Brain microvascular endothelial cell (primary cell): ENCODE measurements around the gene SLC16A9.
A peak's percentile ranks its signal among the peaks of the same experiment; 100 is the strongest.
"Not testable (repeated sequence)": the region's sequence is repeated elsewhere in the genome, so short reads cannot be mapped to it uniquely, and the experiment has no call there.

Source experiments
- DNase-seq: peaks from one replicate; pipeline ENCODE4 v3.0.0-alpha.2; 2020
- H3K27ac ChIP-seq: fragments of 250-450 bp; sonication (Bioruptor Pico); 2 replicates; pipeline ENCODE4 v1.5.1; 2020; ENCODE audit warnings: mild to moderate bottlenecking, moderate library complexity
- H3K27me3 ChIP-seq: fragments of 250-450 bp; sonication (Bioruptor Pico); replicated peaks from 2 replicates; pipeline ENCODE4 v1.5.1; 2020; ENCODE audit warnings: mild to moderate bottlenecking
- H3K36me3 ChIP-seq: fragments of 250-450 bp; sonication (Bioruptor Pico); replicated peaks from 2 replicates; pipeline ENCODE4 v1.5.1; 2020; ENCODE audit warnings: mild to moderate bottlenecking
- H3K4me3 ChIP-seq: 2 replicates; pipeline ENCODE4 v1.5.1; 2011; ENCODE audit warnings: low read depth, mild to moderate bottlenecking, control low read depth, low read length, moderate library complexity
- in situ Hi-C: cut with HindIII; loops from 2 replicates; pipeline ENCODE4 v1.10.0; 2017; ENCODE audit warnings: low sequenced_read_pairs, low pct_ligation_motif_present
- TF ChIP-seq, protein P1 (sequence below): IDR thresholded peaks from 2 replicates; pipeline ENCODE4 v1.5.1; 2011; ENCODE audit warnings: low read depth, mild to moderate bottlenecking, moderate library complexity, low read length, control low read depth, inconsistent platforms; ENCODE audit errors: missing control alignments

The SLC16A9 gene

DNA sequence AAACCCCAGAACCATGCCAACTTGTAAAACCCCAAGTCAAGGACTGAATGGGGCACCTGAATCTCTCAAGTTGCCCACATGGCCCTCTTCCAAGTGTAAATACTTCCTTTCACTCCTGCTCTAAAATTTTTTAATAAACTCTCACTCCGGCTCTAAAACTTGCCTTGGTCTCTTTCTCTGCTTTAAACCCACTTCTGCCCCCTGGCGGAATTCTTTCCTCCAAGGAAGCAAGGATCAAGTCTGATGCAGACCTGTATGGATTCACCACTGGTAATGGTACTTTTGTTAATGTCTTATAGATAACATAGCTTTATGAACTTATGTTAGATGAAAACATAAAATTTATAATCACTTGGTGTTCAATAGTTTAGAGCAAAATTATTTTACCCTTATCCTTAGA lies 33.8 kb downstream of the SLC16A9 start:
- Histone ChIP-seq H3K36me3 (no peaks in the 10 kb centered on the region), H3K27me3 (no peaks in the 10 kb centered on the region), H3K4me3 (no peak overlapping the region), H3K27ac (no peak overlapping the region)
- TF ChIP-seq, protein P1, sequence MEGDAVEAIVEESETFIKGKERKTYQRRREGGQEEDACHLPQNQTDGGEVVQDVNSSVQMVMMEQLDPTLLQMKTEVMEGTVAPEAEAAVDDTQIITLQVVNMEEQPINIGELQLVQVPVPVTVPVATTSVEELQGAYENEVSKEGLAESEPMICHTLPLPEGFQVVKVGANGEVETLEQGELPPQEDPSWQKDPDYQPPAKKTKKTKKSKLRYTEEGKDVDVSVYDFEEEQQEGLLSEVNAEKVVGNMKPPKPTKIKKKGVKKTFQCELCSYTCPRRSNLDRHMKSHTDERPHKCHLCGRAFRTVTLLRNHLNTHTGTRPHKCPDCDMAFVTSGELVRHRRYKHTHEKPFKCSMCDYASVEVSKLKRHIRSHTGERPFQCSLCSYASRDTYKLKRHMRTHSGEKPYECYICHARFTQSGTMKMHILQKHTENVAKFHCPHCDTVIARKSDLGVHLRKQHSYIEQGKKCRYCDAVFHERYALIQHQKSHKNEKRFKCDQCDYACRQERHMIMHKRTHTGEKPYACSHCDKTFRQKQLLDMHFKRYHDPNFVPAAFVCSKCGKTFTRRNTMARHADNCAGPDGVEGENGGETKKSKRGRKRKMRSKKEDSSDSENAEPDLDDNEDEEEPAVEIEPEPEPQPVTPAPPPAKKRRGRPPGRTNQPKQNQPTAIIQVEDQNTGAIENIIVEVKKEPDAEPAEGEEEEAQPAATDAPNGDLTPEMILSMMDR: peak; percentile 44
- in situ Hi-C loops: no loop called here
- no peak for DNase-seq

DNA sequence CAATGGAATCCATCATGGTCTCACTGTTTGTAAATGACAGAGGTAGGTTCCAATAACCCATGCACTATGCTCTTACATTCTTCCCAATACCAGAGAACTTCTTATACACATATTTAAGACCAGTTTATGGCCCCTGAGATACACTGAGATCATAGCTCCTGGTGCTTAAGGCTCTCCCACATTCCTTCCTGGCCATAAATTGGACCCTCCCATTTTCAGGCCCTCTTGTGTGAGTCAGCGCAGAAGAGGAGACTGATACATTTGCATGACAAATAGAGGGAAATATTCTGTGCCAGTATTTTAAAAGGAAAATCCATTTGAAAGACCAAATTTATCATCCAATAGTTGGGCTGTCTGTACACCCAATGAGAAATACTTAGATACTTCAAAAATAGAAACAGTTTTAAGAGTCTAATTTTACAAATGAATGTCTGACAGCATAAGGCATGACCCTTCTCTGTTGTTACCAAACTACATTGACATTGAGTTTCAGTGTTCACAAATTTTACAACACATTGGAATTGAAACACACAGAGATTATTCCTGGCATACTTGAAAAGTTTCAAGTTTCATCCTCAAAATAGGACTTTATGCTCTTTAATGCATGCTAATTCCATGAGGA lies 35.3 kb downstream of the SLC16A9 start:
- Histone ChIP-seq H3K27me3 (no peaks in the 10 kb centered on the region), H3K4me3 (no peak overlapping the region), H3K36me3 (no peaks in the 10 kb centered on the region), H3K27ac (no peak overlapping the region)
- in situ Hi-C loops: no loop called here
- TF ChIP-seq, protein P1: no peak
- peak; percentile 52 for DNase-seq

DNA sequence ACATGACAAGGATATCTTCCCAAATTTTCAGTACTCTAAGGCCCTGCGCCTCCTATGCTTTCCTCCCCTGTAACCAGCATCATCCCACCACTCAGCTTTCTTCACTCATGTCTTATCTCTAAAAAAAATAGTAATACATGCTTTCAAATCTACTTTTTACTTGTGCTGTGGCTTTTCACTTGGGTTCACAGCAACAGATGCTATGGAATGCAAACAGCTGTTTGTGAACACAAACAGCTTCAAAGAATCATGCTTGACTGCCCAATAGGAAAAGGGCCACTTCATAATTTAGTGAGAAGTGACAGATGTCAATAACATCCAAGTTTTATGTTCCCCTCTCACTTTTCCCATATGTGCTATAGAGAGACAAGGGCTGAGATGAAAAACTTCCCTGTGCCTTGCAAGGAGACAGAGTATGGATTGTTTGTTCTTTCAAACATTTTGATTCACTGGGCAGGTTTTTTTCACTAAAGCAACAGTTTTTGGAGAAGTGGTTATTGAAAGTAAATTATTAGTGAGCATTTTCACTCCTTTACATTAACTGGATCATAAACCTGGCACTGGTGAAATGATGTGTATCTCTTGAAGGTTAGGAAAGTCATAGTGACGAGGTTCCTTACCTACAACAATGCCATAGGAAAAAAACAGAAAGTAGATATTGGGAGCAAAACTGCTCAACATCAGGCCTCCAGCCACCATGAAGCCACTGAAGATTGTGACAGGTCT lies 37.3 kb downstream of the SLC16A9 start:
- TF ChIP-seq, protein P1: no peak
- Histone ChIP-seq H3K36me3 (no peaks in the 10 kb centered on the region), H3K27ac (no peak overlapping the region), H3K27me3 (no peaks in the 10 kb centered on the region), H3K4me3 (no peak overlapping the region)
- no peak for DNase-seq
- in situ Hi-C loops: no loop called here

DNA sequence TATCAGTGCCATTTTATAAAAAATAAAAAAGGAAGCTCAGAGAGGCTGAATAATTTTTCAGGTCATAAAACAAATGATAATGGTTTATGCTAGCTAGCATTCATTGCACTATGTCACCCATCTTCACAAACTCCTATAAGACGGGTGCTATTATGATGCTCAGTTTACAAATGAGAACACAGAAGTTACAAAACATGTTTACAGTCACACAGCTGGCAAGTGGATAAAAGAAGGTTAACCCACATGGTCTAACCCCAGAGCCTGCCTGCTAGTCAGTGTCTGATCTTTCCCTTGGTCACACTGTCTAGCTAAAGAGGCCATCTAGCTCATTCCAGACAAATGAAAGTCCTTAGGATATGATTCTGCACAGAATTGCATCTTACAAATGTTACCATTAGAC lies 39.4 kb downstream of the SLC16A9 start:
- in situ Hi-C loops: no loop called here
- no peak for DNase-seq
- Histone ChIP-seq H3K27ac (no peak overlapping the region), H3K27me3 (no peaks in the 10 kb centered on the region), H3K36me3 (no peaks in the 10 kb centered on the region), H3K4me3 (no peak overlapping the region)
- TF ChIP-seq, protein P1: no peak

DNA sequence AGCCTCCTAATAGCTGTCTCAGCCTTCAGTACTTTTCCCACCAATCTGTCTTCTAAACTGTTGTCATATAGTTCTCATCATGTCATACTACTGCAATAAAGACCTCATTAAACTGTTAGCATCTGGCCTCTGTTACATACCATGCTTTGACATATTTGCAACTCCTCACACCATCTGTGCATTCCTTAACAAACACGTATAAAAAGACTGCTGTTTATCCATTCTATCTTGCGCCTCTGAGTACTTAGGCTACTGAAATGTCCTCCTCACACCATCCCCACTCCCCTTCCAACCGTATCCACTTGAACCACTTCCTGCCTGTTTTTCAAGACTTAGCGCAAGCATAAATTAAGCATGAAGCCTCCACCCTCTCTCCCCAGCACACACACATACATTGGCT lies 41.6 kb downstream of the SLC16A9 start:
- Histone ChIP-seq H3K27ac (no peak overlapping the region), H3K27me3 (no peaks in the 10 kb centered on the region), H3K4me3 (no peak overlapping the region), H3K36me3 (no peaks in the 10 kb centered on the region)
- in situ Hi-C loops: no loop called here
- TF ChIP-seq, protein P1: no peak
- no peak for DNase-seq

DNA sequence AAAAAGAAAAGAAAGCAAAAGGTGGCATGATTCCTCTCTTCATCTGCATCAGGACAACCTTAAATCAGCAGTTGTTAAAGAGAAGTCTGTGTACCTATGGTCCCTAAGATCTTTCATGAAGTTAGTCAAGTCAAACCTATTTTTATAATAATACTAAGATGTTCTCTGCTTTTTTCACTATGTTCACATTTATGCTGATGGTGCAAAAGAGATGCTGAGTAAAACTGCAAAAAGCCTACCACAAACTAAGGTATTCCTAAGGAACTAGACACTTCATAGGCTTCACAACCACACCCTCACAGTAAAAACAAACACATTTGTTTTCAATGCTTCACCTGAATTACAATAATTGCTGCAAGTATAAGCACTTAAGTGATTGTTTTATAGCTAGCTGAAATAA lies 43.3 kb downstream of the SLC16A9 start:
- no peak overlapping the region for H3K27ac ChIP-seq
- H3K27me3 ChIP-seq: no peaks in the 10 kb centered on the region
- H3K36me3 ChIP-seq: no peaks in the 10 kb centered on the region
- H3K4me3 ChIP-seq: no peak overlapping the region
- TF ChIP-seq, protein P1: no peak
- DNase-seq: no peak
- in situ Hi-C loops: no loop called here

DNA sequence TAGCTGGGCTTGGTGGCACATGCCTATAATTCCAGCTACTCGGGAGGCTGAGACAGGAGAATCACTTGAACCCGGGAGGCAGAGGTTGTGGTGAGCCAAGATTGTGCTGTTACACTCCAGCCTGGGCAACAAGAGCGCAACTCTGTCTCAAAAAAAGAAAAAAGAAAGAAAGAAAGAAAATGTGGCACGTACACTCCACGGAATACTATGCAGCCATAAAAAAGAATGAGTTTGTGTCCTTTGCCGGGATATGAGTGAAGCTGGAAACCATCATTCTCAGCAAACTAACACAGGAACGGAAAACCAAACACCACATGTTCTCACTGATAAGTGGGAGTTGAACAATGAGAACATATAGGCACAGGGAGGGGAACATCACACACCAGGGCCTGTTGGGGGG lies 46.4 kb downstream of the SLC16A9 start:
- DNase-seq, H3K4me3 ChIP-seq, in situ Hi-C loops, H3K36me3 ChIP-seq, H3K27ac ChIP-seq, H3K27me3 ChIP-seq: not testable (repeated sequence)
